OCI-LY3 (cell line): Measurements from ENCODE around the gene TIGD3.

Experiments
- H2AFZ ChIP-seq: fragments of 200-600, 300-600 bp; shearing (Covaris generic); 2 replicates; pipeline ENCODE4 v1.6.0; 2014; ENCODE audit warnings: antibody characterized with exemption, low read depth, low read length
- H3K27ac ChIP-seq: fragments of 200-600, 300-600 bp; sonication (generic); 2 replicates; pipeline ENCODE4 v1.5.1; 2014; ENCODE audit warnings: mild to moderate bottlenecking, low read length, moderate library complexity, mixed read lengths
- H3K27me3 ChIP-seq: fragments of 200-600, 300-600 bp; sonication (generic); 2 replicates; pipeline ENCODE4 v1.6.1; 2014; ENCODE audit warnings: low read depth, low read length, mixed read lengths
- H3K36me3 ChIP-seq: fragments of 200-600, 300-600 bp; sonication (generic); replicated peaks from 2 replicates; pipeline ENCODE3; 2014; ENCODE audit warnings: low read depth, low read length, mixed read lengths
- H3K4me1 ChIP-seq: fragments of 300-600, 200-600 bp; sonication (generic); 2 replicates; pipeline ENCODE4 v1.6.1; 2014; ENCODE audit warnings: low read length, mixed read lengths
- H3K4me2 ChIP-seq: fragments of 200-600, 300-600 bp; sonication (generic); 2 replicates; pipeline ENCODE4 v1.6.1; 2014; ENCODE audit warnings: low read length, mixed read lengths
- H3K4me3 ChIP-seq: fragments of 300-600, 200-600 bp; sonication (generic); 2 replicates; pipeline ENCODE4 v1.5.1; 2014; ENCODE audit warnings: antibody characterized with exemption, mild to moderate bottlenecking, low read length, moderate library complexity
- H3K79me2 ChIP-seq: fragments of 300-600, 200-600 bp; shearing (Covaris generic); 2 replicates; pipeline ENCODE4 v1.6.1; 2014; ENCODE audit warnings: mild to moderate bottlenecking, low read length, mixed read lengths
- H3K9ac ChIP-seq: fragments of 300-600, 200-600 bp; shearing (Covaris generic); 2 replicates; pipeline ENCODE4 v1.6.0; 2014; ENCODE audit warnings: mild to moderate bottlenecking, low read length, moderate library complexity
- H3K9me3 ChIP-seq: fragments of 200-600, 300-600 bp; shearing (Covaris generic); 2 replicates; pipeline ENCODE4 v1.6.1; 2014; ENCODE audit warnings: low read length, mixed read lengths; ENCODE audit not compliant: insufficient read depth
- H4K20me1 ChIP-seq: fragments of 200-600, 300-600 bp; sonication (generic); 2 replicates; pipeline ENCODE4 v1.6.1; 2016; ENCODE audit warnings: low read length, mixed read lengths; ENCODE audit not compliant: insufficient read depth
- CTCF ChIP-seq: fragments of 200-600, 300-600 bp; sonication (generic); IDR thresholded peaks from 2 replicates; pipeline ENCODE4 v1.5.1; 2014; ENCODE audit warnings: antibody characterized with exemption, low read length, low read depth
- EZH2phosphoT487 ChIP-seq: fragments of 200-600 bp; shearing (Covaris generic); IDR thresholded peaks from 2 replicates; pipeline ENCODE4 v1.6.1; 2018; ENCODE audit warnings: antibody characterized with exemption, mixed run types, low read depth

Gene TIGD3

GRCh38 chr11:65377036-65377435 is 22.5 kb downstream of the TIGD3 start:
- Histone ChIP-seq H3K9me3 (no peaks in the 10 kb centered on the region), H3K27ac (no peak overlapping the region), H3K9ac (no peak overlapping the region), H3K27me3 (no peaks in the 10 kb centered on the region), H3K4me3 (no peak overlapping the region), H3K4me1 (peaks cover 30% of the 10 kb centered on the region), H4K20me1 (no peaks in the 10 kb centered on the region), H3K36me3 (no peaks in the 10 kb centered on the region), H3K4me2 (no peak overlapping the region), H2AFZ (no peak overlapping the region), H3K79me2 (no peaks in the 10 kb centered on the region; the same call in 1 of the 2 replicates)
- TF ChIP-seq EZH2phosphoT487, result no peak
- no peak for TF ChIP-seq CTCF

GRCh38 chr11:65377777-65378176 is 23.2 kb downstream of the TIGD3 start:
- Histone ChIP-seq H3K4me2 (peak overlapping the region; percentile 80), H3K36me3 (no peaks in the 10 kb centered on the region), H3K27me3 (no peaks in the 10 kb centered on the region), H3K9ac (peak overlapping the region; percentile 57), H2AFZ (peak overlapping the region; percentile 29; the same call in 1 of the 2 replicates), H3K4me1 (peaks cover 32% of the 10 kb centered on the region), H4K20me1 (no peaks in the 10 kb centered on the region), H3K4me3 (peak overlapping the region; percentile 43), H3K79me2 (no peaks in the 10 kb centered on the region; the same call in 1 of the 2 replicates), H3K27ac (peak overlapping the region; percentile 55), H3K9me3 (no peaks in the 10 kb centered on the region)
- 0 out of 2 replicates have a peak, but pooled peaks have one; percentile 12 for TF ChIP-seq CTCF
- TF ChIP-seq EZH2phosphoT487, result no peak

- Histone ChIP-seq H3K27me3 (no peaks in the 10 kb centered on the region), H4K20me1 (no peaks in the 10 kb centered on the region), H3K4me3 (peak overlapping the region; percentile 43), H3K27ac (peak overlapping the region; percentile 55), H3K36me3 (no peaks in the 10 kb centered on the region), H2AFZ (peak overlapping the region; percentile 29; the same call in 1 of the 2 replicates), H3K79me2 (no peaks in the 10 kb centered on the region; the same call in 1 of the 2 replicates), H3K9me3 (no peaks in the 10 kb centered on the region), H3K4me1 (peaks cover 38% of the 10 kb centered on the region), H3K4me2 (peak overlapping the region; percentile 80), H3K9ac (peak overlapping the region; percentile 57)
- TF ChIP-seq CTCF, result peak; percentile 36; the same call in 1 of the 2 replicates
- no peak for TF ChIP-seq EZH2phosphoT487
Measured at GRCh38 chr11:65378208-65378927, 23.8 kb downstream of the TIGD3 start.

GRCh38 chr11:65378928-65379638 is 24.5 kb downstream of the TIGD3 start:
- Histone ChIP-seq H2AFZ (peak overlapping the region; percentile 29; the same call in 1 of the 2 replicates), H3K4me2 (peak overlapping the region; percentile 80; the same call in 1 of the 2 replicates), H3K4me3 (no peak overlapping the region), H3K36me3 (no peaks in the 10 kb centered on the region), H3K9ac (peak overlapping the region; percentile 57; the same call in 1 of the 2 replicates), H3K9me3 (no peaks in the 10 kb centered on the region), H3K27ac (peak overlapping the region; percentile 55; the same call in 1 of the 2 replicates), H4K20me1 (no peaks in the 10 kb centered on the region), H3K79me2 (no peaks in the 10 kb centered on the region; the same call in 1 of the 2 replicates), H3K4me1 (peaks cover 43% of the 10 kb centered on the region), H3K27me3 (no peaks in the 10 kb centered on the region)
- TF ChIP-seq EZH2phosphoT487 (no peak), CTCF (no peak)
